HepG2 (cell line): ENCODE results near the gene CA12.

ENCODE experiments used
- ASH2L ChIP-seq: fragments of 300-600, 200-600 bp; sonication (generic); IDR thresholded peaks from 2 replicates; pipeline ENCODE4 v1.7.0; 2017; ENCODE audit warnings: low read depth, mild to moderate bottlenecking, moderate library complexity, mixed read lengths, low read length; ENCODE audit not compliant: insufficient read length
- CBFB ChIP-seq: sonication (generic); formaldehyde crosslinking; IDR thresholded peaks from 2 replicates; pipeline ENCODE4 v1.4.0; 2020; ENCODE audit warnings: missing genetic modification reagents
- PAF1 ChIP-seq: IDR thresholded peaks from 2 replicates; pipeline ENCODE4 v1.6.1; 2016; ENCODE audit warnings: missing genetic modification reagents, missing compliant biosample characterization
- PAX8 ChIP-seq: sonication (generic); formaldehyde crosslinking; IDR thresholded peaks from 2 replicates; pipeline ENCODE4 v1.8.0; 2022; ENCODE audit warnings: mild to moderate bottlenecking, missing genetic modification reagents, borderline replicate concordance
- POLR2AphosphoS5 ChIP-seq: IDR thresholded peaks from 2 replicates; pipeline ENCODE4 v1.6.1; 2012; ENCODE audit warnings: low read depth, low read length
- RNF2 ChIP-seq: fragments of 450-650 bp; conservative IDR thresholded peaks from 2 replicates; pipeline ENCODE4 v1.6.1; 2016; ENCODE audit warnings: low read depth
- SRF ChIP-seq: IDR thresholded peaks from 2 replicates; pipeline ENCODE4 v1.6.1; 2011; ENCODE audit warnings: mild to moderate bottlenecking, low read depth, low read length, moderate library complexity
- YY1 ChIP-seq: IDR thresholded peaks from 2 replicates; pipeline ENCODE4 v1.6.1; 2011; ENCODE audit warnings: low read length, low read depth, moderate library complexity, mild to moderate bottlenecking; ENCODE audit not compliant: insufficient read depth, insufficient replicate concordance
- ZNF3 ChIP-seq: IDR thresholded peaks from 2 replicates; pipeline ENCODE4 v1.7.0; 2017; ENCODE audit warnings: inconsistent platforms
- ZNF329 ChIP-seq: sonication (generic); formaldehyde crosslinking; IDR thresholded peaks from 2 replicates; pipeline ENCODE4 v1.9.0; 2021; ENCODE audit warnings: low read depth, mild to moderate bottlenecking, missing genetic modification reagents
- ZNF879 ChIP-seq: sonication (generic); formaldehyde crosslinking; IDR thresholded peaks from 2 replicates; pipeline ENCODE4 v1.8.1; 2023; ENCODE audit warnings: missing genetic modification reagents
- TF ChIP-seq, protein P1 (sequence below): sonication (generic); formaldehyde crosslinking; IDR thresholded peaks from 2 replicates; pipeline ENCODE4 v1.9.0; 2021; ENCODE audit warnings: missing genetic modification reagents, mild to moderate bottlenecking, borderline replicate concordance
- TF ChIP-seq, protein P2 (sequence below): sonication (generic); formaldehyde crosslinking; IDR thresholded peaks from 2 replicates; pipeline ENCODE4 v1.5.0; 2020; ENCODE audit warnings: mild to moderate bottlenecking, missing genetic modification reagents, moderate library complexity
- TF ChIP-seq, protein P3 (sequence below): sonication (generic); formaldehyde crosslinking; IDR thresholded peaks from 2 replicates; pipeline ENCODE4 v1.4.0; 2020; ENCODE audit warnings: mild to moderate bottlenecking, missing genetic modification reagents, borderline replicate concordance

DNA sequence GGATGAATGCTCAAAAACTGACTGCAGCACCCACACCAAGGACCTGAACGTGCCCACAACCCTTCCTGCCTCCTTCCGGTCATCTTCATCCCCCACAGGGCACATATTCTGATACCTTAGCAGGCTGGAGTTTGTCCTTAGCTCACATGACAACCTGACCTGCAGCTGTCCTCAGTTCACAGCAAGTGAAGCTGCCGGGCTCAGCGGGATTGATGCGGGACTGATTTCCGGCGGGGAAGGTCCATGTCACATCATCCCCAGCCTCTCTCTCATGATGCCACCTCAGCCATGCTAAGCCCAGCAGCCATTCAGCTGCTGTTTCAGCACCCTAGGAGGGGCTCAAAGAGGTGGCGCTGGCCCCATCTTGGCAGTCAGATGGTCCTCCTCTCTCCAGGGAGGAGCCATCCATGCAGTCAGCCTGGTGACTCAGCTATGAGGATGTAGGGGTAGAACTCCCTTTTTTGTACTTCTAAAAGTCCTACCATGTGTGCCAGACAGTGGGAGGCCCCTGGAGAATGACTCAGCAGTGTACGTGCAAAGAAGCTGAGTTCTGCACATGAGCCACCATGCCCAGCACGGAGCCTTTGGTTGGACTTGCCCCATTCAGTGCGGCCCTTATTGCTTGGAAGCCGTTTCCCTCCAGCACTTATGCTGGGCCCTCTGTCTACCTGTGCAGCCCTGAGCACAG lies 9.5 kb downstream of the CA12 start:
- TF ChIP-seq, protein P1, sequence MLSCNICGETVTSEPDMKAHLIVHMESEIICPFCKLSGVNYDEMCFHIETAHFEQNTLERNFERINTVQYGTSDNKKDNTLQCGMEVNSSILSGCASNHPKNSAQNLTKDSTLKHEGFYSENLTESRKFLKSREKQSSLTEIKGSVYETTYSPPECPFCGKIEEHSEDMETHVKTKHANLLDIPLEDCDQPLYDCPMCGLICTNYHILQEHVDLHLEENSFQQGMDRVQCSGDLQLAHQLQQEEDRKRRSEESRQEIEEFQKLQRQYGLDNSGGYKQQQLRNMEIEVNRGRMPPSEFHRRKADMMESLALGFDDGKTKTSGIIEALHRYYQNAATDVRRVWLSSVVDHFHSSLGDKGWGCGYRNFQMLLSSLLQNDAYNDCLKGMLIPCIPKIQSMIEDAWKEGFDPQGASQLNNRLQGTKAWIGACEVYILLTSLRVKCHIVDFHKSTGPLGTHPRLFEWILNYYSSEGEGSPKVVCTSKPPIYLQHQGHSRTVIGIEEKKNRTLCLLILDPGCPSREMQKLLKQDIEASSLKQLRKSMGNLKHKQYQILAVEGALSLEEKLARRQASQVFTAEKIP (CRISPR knock-in tag): no peak
- TF ChIP-seq CBFB (CRISPR knock-in tag) (no peak), SRF (no peak), RNF2 (no peak), ASH2L (no peak), PAX8 (CRISPR knock-in tag) (no peak), YY1 (no peak), ZNF329 (CRISPR knock-in tag) (no peak), ZNF3 (CRISPR knock-in tag) (no peak), ZNF879 (no peak), POLR2AphosphoS5 (no peak), PAF1 (CRISPR knock-in tag) (no peak)
- TF ChIP-seq, protein P2, sequence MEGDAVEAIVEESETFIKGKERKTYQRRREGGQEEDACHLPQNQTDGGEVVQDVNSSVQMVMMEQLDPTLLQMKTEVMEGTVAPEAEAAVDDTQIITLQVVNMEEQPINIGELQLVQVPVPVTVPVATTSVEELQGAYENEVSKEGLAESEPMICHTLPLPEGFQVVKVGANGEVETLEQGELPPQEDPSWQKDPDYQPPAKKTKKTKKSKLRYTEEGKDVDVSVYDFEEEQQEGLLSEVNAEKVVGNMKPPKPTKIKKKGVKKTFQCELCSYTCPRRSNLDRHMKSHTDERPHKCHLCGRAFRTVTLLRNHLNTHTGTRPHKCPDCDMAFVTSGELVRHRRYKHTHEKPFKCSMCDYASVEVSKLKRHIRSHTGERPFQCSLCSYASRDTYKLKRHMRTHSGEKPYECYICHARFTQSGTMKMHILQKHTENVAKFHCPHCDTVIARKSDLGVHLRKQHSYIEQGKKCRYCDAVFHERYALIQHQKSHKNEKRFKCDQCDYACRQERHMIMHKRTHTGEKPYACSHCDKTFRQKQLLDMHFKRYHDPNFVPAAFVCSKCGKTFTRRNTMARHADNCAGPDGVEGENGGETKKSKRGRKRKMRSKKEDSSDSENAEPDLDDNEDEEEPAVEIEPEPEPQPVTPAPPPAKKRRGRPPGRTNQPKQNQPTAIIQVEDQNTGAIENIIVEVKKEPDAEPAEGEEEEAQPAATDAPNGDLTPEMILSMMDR (CRISPR knock-in tag): no peak
- TF ChIP-seq, protein P3, sequence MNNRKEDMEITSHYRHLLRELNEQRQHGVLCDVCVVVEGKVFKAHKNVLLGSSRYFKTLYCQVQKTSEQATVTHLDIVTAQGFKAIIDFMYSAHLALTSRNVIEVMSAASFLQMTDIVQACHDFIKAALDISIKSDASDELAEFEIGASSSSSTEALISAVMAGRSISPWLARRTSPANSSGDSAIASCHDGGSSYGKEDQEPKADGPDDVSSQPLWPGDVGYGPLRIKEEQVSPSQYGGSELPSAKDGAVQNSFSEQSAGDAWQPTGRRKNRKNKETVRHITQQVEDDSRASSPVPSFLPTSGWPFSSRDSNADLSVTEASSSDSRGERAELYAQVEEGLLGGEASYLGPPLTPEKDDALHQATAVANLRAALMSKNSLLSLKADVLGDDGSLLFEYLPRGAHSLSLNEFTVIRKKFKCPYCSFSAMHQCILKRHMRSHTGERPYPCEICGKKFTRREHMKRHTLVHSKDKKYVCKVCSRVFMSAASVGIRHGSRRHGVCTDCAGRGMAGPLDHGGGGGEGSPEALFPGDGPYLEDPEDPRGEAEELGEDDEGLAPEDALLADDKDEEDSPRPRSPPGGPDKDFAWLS (CRISPR knock-in tag): no peak
